ENCODE results near the gene RBFOX1.

RBFOX1 gene

GRCh38 chr16:7335991-7336634, 3.5 kb downstream of the RBFOX1 start:
- DNase-seq: no peak

GRCh38 chr16:7336742-7337141, 4.1 kb downstream of the RBFOX1 start:
- no peak for DNase-seq

- DNase-seq: no peak
These were observed 6.2 kb downstream of the RBFOX1 start for GRCh38 chr16:7338826-7339225.

- no peak for DNase-seq
These were observed 7.1 kb downstream of the RBFOX1 start for GRCh38 chr16:7339700-7340099.

- no peak for DNase-seq
These were observed 8.3 kb downstream of the RBFOX1 start for GRCh38 chr16:7340938-7341337.

GRCh38 chr16:7342598-7342997, 10.0 kb downstream of the RBFOX1 start:
- no peak for DNase-seq

- no peak for DNase-seq
These were observed 10.6 kb downstream of the RBFOX1 start for GRCh38 chr16:7343243-7343642.

GRCh38 chr16:7344830-7345780, 12.5 kb downstream of the RBFOX1 start:
- no peak for DNase-seq

GRCh38 chr16:7350806-7351205, 18.2 kb downstream of the RBFOX1 start:
- no peak for DNase-seq

GRCh38 chr16:7351610-7352510, 19.2 kb downstream of the RBFOX1 start:
- DNase-seq: no peak

GRCh38 chr16:7355758-7356157, 23.1 kb downstream of the RBFOX1 start:
- DNase-seq: no peak

- DNase-seq: no peak
These were observed 28.9 kb downstream of the RBFOX1 start for GRCh38 chr16:7361416-7362129.

- DNase-seq: no peak
These were observed 29.6 kb downstream of the RBFOX1 start for GRCh38 chr16:7362231-7362630.

- no peak for DNase-seq
These were observed 31.1 kb downstream of the RBFOX1 start for GRCh38 chr16:7363422-7364417.

- no peak for DNase-seq
These were observed 33.4 kb downstream of the RBFOX1 start for GRCh38 chr16:7366041-7366440.

- no peak for DNase-seq
These were observed 34.6 kb downstream of the RBFOX1 start for GRCh38 chr16:7366993-7367880.

- no peak for DNase-seq
These were observed 36.6 kb downstream of the RBFOX1 start for GRCh38 chr16:7369204-7369603.

- DNase-seq: no peak
These were observed 39.5 kb downstream of the RBFOX1 start for GRCh38 chr16:7372095-7372494.

GRCh38 chr16:7373776-7374175, 41.1 kb downstream of the RBFOX1 start:
- DNase-seq: no peak

- DNase-seq: no peak
These were observed 42.0 kb downstream of the RBFOX1 start for GRCh38 chr16:7374614-7375174.

All from activated CD4-positive, CD25-positive, alpha-beta regulatory T cell (primary cell).